Measurements from ENCODE around the gene CDHR2. TPM values are rescaled to one million over a fixed set of nuclear protein-coding genes. Genes with fewer than 3 reads are reported as not detected.

CDHR2 gene
- total and polyA plus RNA-seq, 2 of the 13 experiments (the other 11 are each of a cell fraction or from before 2014, with no cell fraction given): 17.9 to 20.9 TPM

DNA sequence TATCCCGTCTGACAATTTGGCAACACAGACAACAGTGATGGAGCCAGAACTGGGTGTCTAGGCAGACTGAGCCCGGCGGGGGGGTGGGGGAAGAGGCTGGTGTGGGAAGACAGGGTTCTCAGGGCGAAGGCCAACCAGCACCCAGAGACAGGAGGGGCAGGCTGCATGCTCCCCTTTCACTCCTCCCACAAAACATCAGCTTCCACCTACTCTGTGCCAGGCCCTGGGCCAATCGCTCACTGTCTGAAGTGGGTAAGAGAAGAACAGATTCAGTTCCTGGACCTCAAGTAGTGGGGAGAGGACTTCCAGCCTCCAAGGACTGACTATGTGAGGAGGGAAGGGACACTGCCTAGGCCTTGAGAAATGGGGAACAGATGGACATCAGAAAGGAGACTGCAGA lies 78.4 kb downstream of the CDHR2 start:
- Histone ChIP-seq H3K79me2 (ENCODE audit: insufficient read depth, low read length) (no peaks in the 10 kb centered on the region), H3K4me2 (ENCODE audit: low read depth, low read length) (no peak overlapping the region), H3K9ac (ENCODE audit: insufficient read depth, low read depth, low read length) (no peak overlapping the region), H3K36me3 (replicated peaks in 1 of 2; ENCODE audit: control insufficient read depth in 1 of 2, insufficient read depth in 2 of 2, low read length in 2 of 2) (no peaks in the 10 kb centered on the region), H3K27me3 (ENCODE audit: control insufficient read depth in 1 of 2, insufficient read depth in 2 of 2, low read length in 2 of 2) (peaks cover 18 to 84% of the 10 kb centered on the region in 2 experiments), H3K27ac (ENCODE audit: extremely low read length, insufficient read depth, low read length) (no peak overlapping the region), H3K4me1 (ENCODE audit: insufficient read depth, low read length) (peaks cover 26% of the 10 kb centered on the region), H3K9me3 (ENCODE audit: low read length) (no peaks in the 10 kb centered on the region), H2AFZ (ENCODE audit: low read length) (no peak overlapping the region), H4K20me1 (ENCODE audit: insufficient read depth, low read length) (no peaks in the 10 kb centered on the region), H3K4me3 (replicated peaks in 1 of 3; ENCODE audit: insufficient read depth in 1 of 3, low read depth in 2 of 3, low read length in 3 of 3) (no peak overlapping the region)
- DNase-seq (ENCODE audit: low spot score) (no peak), ATAC-seq (no peak), FAIRE-seq (no peak)
- WGBS (ENCODE audit: low lambda C conversion rate): 15% methylated on average over 5 of the region's 5 CpGs
- TF ChIP-seq HMGA1 (CRISPR knock-in tag; conservative IDR thresholded peaks at IDR 0.05) (no peak), JARID2 (CRISPR knock-in tag; IDR thresholded peaks at IDR 0.05; ENCODE audit: insufficient replicate concordance) (no peak), ZNF446 (CRISPR knock-in tag; IDR thresholded peaks at IDR 0.05) (no peak), HOXA7 (CRISPR knock-in tag; IDR thresholded peaks at IDR 0.05) (no peak), ZNF33B (CRISPR knock-in tag; IDR thresholded peaks at IDR 0.05) (no peak), ZSCAN9 (CRISPR knock-in tag; IDR thresholded peaks at IDR 0.05; ENCODE audit: borderline replicate concordance) (no peak)
- TF ChIP-seq, protein P1, sequence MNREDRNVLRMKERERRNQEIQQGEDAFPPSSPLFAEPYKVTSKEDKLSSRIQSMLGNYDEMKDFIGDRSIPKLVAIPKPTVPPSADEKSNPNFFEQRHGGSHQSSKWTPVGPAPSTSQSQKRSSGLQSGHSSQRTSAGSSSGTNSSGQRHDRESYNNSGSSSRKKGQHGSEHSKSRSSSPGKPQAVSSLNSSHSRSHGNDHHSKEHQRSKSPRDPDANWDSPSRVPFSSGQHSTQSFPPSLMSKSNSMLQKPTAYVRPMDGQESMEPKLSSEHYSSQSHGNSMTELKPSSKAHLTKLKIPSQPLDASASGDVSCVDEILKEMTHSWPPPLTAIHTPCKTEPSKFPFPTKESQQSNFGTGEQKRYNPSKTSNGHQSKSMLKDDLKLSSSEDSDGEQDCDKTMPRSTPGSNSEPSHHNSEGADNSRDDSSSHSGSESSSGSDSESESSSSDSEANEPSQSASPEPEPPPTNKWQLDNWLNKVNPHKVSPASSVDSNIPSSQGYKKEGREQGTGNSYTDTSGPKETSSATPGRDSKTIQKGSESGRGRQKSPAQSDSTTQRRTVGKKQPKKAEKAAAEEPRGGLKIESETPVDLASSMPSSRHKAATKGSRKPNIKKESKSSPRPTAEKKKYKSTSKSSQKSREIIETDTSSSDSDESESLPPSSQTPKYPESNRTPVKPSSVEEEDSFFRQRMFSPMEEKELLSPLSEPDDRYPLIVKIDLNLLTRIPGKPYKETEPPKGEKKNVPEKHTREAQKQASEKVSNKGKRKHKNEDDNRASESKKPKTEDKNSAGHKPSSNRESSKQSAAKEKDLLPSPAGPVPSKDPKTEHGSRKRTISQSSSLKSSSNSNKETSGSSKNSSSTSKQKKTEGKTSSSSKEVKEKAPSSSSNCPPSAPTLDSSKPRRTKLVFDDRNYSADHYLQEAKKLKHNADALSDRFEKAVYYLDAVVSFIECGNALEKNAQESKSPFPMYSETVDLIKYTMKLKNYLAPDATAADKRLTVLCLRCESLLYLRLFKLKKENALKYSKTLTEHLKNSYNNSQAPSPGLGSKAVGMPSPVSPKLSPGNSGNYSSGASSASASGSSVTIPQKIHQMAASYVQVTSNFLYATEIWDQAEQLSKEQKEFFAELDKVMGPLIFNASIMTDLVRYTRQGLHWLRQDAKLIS (CRISPR knock-in tag; IDR thresholded peaks at IDR 0.05): no peak
- BruUV-seq (replicated peaks): no TSS peak
- POLR2A ChIA-PET: no interaction called here
- intact Hi-C loops (cut with micrococcal nuclease; ENCODE audit: unreplicated experiment): no loop called here
- CTCF ChIA-PET (ENCODE audit: low intra/inter-chr PET ratio, low total read pairs): no interaction called here
- in situ Hi-C loops (cut with HindIII; ENCODE audit: extremely low pct_ligation_motif_present, low pct_unique_long_range_greater_than_20kb): no loop called here

Data from HepG2 (cell line).